OCI-LY7 (cell line): ENCODE data around the gene GYG2. TPM values are rescaled to one million over a fixed set of nuclear protein-coding genes. Genes with fewer than 3 reads are reported as not detected.
"Not testable (repeated sequence)": the region's sequence is repeated elsewhere in the genome, so short reads cannot be mapped to it uniquely, and the experiment has no call there.

Source experiments
- BruUV-seq: library from RNA; stranded (reverse); fragments of 400-500 nt; replicated peaks from 2 replicates; lab custom pipeline; 2021; lab: Mats Ljungman, UMichigan
- CTCF ChIA-PET: fragments of 300-600 bp; sonication (Branson Sonifier 250); formaldehyde crosslinking; loops from one replicate; lab custom pipeline; 2022; ENCODE audit warnings: antibody characterized with exemption; ENCODE audit not compliant: unreplicated experiment; lab: Charles Lee
- POLR2A ChIA-PET: fragments of 300-600 bp; sonication (Branson Sonifier 250); formaldehyde crosslinking; loops from one replicate; lab custom pipeline; 2022; ENCODE audit warnings: antibody characterized with exemption; lab: Charles Lee
- DNase-seq: peaks from one replicate; pipeline ENCODE4 v3.0.0-alpha.2; 2015; ENCODE audit warnings: low spot score
- H2AFZ ChIP-seq: fragments of 200-600 bp; sonication (generic), shearing (Covaris generic); 2 replicates; pipeline ENCODE4 v1.6.1; 2014; ENCODE audit warnings: mild to moderate bottlenecking, antibody characterized with exemption, low read length, moderate library complexity
- H3K27ac ChIP-seq: fragments of 200-600 bp; sonication (generic); 2 replicates; pipeline ENCODE4 v1.5.1; 2014; ENCODE audit warnings: mixed run types, low read depth, mild to moderate bottlenecking, moderate library complexity, low read length, inconsistent platforms; ENCODE audit not compliant: poor library complexity, severe bottlenecking
- H3K36me3 ChIP-seq: fragments of 200-600 bp; sonication (generic); 2 replicates; pipeline ENCODE4 v1.6.1; 2014; ENCODE audit warnings: mild to moderate bottlenecking, antibody characterized with exemption, low read length, moderate library complexity, mixed read lengths; ENCODE audit not compliant: insufficient read depth
- H3K4me1 ChIP-seq: fragments of 200-600 bp; sonication (generic); 2 replicates; pipeline ENCODE4 v1.5.1; 2014; ENCODE audit warnings: mild to moderate bottlenecking, low read length; ENCODE audit not compliant: insufficient read depth, poor library complexity, severe bottlenecking
- H3K4me2 ChIP-seq: fragments of 200-600 bp; sonication (generic); 2 replicates; pipeline ENCODE4 v1.6.1; 2014; ENCODE audit warnings: mild to moderate bottlenecking, low read length
- H3K4me3 ChIP-seq: fragments of 200-600 bp; sonication (generic); 2 replicates; pipeline ENCODE4 v1.5.1; 2014; ENCODE audit warnings: mild to moderate bottlenecking, low read depth, low read length; ENCODE audit not compliant: poor library complexity, severe bottlenecking
- H3K79me2 ChIP-seq: fragments of 200-600 bp; sonication (generic); 2 replicates; pipeline ENCODE4 v1.6.1; 2016; ENCODE audit warnings: low read depth, mild to moderate bottlenecking, low read length, moderate library complexity, mixed read lengths; ENCODE audit not compliant: insufficient read depth
- H3K9me2 ChIP-seq: fragments of 200-600 bp; sonication (generic); 2 replicates; pipeline ENCODE4 v1.6.1; 2016; ENCODE audit warnings: mild to moderate bottlenecking, low read length, mixed read lengths; ENCODE audit not compliant: insufficient read depth
- H3K9me3 ChIP-seq: fragments of 200-600 bp; sonication (generic); 2 replicates; pipeline ENCODE4 v1.6.1; 2014; ENCODE audit warnings: mild to moderate bottlenecking, mixed run types, low read length, mixed read lengths
- H4K20me1 ChIP-seq: fragments of 200-600 bp; sonication (generic); 2 replicates; pipeline ENCODE4 v1.6.1; 2014; ENCODE audit warnings: mild to moderate bottlenecking, antibody characterized with exemption, low read length, moderate library complexity, mixed read lengths; ENCODE audit not compliant: insufficient read depth
- EZH2phosphoT487 ChIP-seq: fragments of 200-600 bp; sonication (generic); IDR thresholded peaks from 2 replicates; pipeline ENCODE4 v1.6.1; 2018; ENCODE audit warnings: low read depth, borderline replicate concordance, mild to moderate bottlenecking, mixed run types, antibody characterized with exemption, low read length, moderate library complexity, mixed read lengths
- intact Hi-C: fragments of 100-400 bp; cut with micrococcal nuclease; formaldehyde crosslinking; loops from one replicate; pipeline ENCODE4 v1.10.0; 2022; ENCODE audit not compliant: unreplicated experiment
- total RNA-seq, 2 experiments: library from RNA; depleted of rRNA in 1 of 2; stranded (reverse); fragments of >200 nt in 1 of 2; shearing (Covaris generic) in 1 of 2; gene quantifications; 2 replicates each; pipeline ENCODE4 v1.2.3, GENCODE V29; 2014 to 2022
- TF ChIP-seq, protein P1 (sequence below): fragments of 200-600 bp; sonication (generic); conservative IDR thresholded peaks from 2 replicates; pipeline ENCODE4 v1.5.1; 2014; ENCODE audit warnings: mild to moderate bottlenecking, antibody characterized with exemption, low read length, moderate library complexity, mixed read lengths

GYG2 gene
- total RNA-seq, 2 experiments from 2014 or later, result not detected

DNA sequence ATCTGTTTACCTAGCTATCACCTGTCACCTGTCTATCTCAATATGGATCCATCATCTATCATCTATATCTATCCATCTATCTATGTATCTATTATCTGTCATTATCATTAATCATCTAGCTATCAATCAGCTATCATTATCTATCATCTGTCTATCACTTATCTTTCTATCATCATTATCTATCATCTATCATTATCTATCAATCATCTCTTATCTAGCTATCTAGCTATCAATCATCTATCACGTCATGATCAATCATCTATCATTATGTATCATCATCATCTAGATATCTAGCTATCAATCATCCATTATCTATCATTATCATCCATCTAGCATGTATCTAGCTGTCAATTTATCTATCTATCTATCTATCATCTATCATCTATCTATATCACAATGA lies 92.5 kb downstream of the GYG2 start:
- Histone ChIP-seq H2AFZ (no peak overlapping the region), H3K4me2 (no peak overlapping the region), H3K4me3 (no peak overlapping the region), H3K27ac (no peak overlapping the region), H3K9me3 (no peaks in the 10 kb centered on the region), H4K20me1 (no peaks in the 10 kb centered on the region), H3K36me3 (no peaks in the 10 kb centered on the region), H3K9me2 (no peaks in the 10 kb centered on the region), H3K79me2 (no peaks in the 10 kb centered on the region), H3K4me1 (no peaks in the 10 kb centered on the region)
- intact Hi-C loops, result no loop called here
- TF ChIP-seq, protein P1, sequence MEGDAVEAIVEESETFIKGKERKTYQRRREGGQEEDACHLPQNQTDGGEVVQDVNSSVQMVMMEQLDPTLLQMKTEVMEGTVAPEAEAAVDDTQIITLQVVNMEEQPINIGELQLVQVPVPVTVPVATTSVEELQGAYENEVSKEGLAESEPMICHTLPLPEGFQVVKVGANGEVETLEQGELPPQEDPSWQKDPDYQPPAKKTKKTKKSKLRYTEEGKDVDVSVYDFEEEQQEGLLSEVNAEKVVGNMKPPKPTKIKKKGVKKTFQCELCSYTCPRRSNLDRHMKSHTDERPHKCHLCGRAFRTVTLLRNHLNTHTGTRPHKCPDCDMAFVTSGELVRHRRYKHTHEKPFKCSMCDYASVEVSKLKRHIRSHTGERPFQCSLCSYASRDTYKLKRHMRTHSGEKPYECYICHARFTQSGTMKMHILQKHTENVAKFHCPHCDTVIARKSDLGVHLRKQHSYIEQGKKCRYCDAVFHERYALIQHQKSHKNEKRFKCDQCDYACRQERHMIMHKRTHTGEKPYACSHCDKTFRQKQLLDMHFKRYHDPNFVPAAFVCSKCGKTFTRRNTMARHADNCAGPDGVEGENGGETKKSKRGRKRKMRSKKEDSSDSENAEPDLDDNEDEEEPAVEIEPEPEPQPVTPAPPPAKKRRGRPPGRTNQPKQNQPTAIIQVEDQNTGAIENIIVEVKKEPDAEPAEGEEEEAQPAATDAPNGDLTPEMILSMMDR, result no peak
- TF ChIP-seq EZH2phosphoT487, result no peak
- ChIA-PET POLR2A (no interaction called here), CTCF (no interaction called here)
- BruUV-seq, result no TSS peak
- no peak for DNase-seq

DNA sequence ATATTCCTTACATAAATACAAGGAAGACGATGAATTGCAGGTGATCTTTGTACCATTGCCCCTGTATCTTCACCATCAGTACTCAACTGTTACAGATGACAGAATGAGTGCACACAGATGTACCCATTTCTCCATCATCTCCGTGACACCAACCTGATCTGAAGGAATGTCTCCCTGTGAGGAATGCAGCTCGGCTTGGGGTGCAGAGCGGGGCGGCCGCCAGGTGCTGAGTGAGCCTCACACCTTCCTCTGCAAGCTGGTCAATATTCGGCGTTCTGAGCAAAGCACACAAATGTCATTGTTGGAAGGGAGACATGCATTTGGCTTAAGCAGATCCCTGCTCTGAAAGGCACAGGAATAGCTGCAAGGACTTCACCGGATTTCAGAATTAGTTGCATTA lies 93.0 kb downstream of the GYG2 start:
- Histone ChIP-seq H3K9me2 (no peaks in the 10 kb centered on the region), H3K4me2 (no peak overlapping the region), H3K79me2 (no peaks in the 10 kb centered on the region), H3K9me3 (no peaks in the 10 kb centered on the region), H4K20me1 (no peaks in the 10 kb centered on the region), H3K27ac (no peak overlapping the region), H3K36me3 (no peaks in the 10 kb centered on the region), H2AFZ (no peak overlapping the region), H3K4me1 (no peaks in the 10 kb centered on the region), H3K4me3 (no peak overlapping the region)
- TF ChIP-seq EZH2phosphoT487, result no peak
- TF ChIP-seq, protein P1, result no peak
- intact Hi-C loops, result no loop called here
- ChIA-PET POLR2A (no interaction called here), CTCF (no interaction called here)
- BruUV-seq, result no TSS peak
- no peak for DNase-seq

DNA sequence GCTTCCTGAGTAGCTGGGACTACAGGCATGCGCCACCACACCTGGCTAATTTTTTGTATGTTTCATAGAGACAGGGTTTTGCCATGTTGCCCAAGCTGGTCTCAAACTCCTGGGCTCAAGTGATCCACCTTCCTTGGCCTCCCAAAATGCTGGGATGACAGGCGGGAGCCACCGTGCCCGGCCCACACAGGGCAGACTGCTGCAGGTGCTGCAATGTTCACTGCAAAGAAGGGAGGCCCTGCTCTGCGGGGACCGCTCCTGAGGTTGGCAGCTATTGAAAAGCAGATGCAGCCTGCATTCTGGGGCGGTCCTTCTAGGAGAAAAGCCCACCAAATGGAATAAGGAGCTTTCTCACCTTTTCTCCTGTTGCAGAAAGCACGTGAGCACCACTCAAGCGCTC lies 95.4 kb downstream of the GYG2 start:
- Histone ChIP-seq H4K20me1 (no peaks in the 10 kb centered on the region), H3K36me3 (no peaks in the 10 kb centered on the region), H3K4me1 (no peaks in the 10 kb centered on the region), H3K9me2 (no peaks in the 10 kb centered on the region), H2AFZ (no peak overlapping the region), H3K4me2 (no peak overlapping the region), H3K9me3 (no peaks in the 10 kb centered on the region), H3K27ac (no peak overlapping the region), H3K79me2 (no peaks in the 10 kb centered on the region), H3K4me3 (no peak overlapping the region)
- no TSS peak for BruUV-seq
- ChIA-PET CTCF (no interaction called here), POLR2A (no interaction called here)
- DNase-seq, result no peak
- TF ChIP-seq EZH2phosphoT487, result no peak
- TF ChIP-seq, protein P1, result no peak
- intact Hi-C loops, result no loop called here

DNA sequence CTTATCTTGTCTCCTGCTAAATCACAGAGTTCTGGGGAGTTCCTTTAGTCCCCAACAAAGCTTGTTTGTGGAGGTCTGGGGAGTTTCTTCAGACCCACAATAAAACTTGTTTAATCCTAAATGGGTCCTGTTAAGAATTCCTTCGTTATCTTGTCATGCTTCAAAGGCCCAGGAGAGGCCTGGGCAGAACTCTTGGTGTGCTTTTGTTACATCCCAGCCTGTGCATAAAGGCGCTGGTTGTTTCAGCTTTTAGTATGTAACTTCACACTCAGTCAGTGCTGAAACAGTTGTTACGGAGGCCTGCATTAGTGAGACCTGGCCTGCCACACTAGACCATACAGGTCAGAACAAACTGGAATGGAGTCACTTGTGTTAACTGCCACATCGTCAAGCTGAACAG lies 97.5 kb downstream of the GYG2 start:
- POLR2A ChIA-PET, BruUV-seq, CTCF ChIA-PET, H3K36me3 ChIP-seq, H3K9me2 ChIP-seq, H3K4me2 ChIP-seq, H3K27ac ChIP-seq, H2AFZ ChIP-seq, H3K79me2 ChIP-seq, H4K20me1 ChIP-seq, intact Hi-C loops, H3K4me1 ChIP-seq, DNase-seq, H3K4me3 ChIP-seq, H3K9me3 ChIP-seq: not testable (repeated sequence)
